ENCODE data around the gene GSTP1. TPM values are rescaled to one million over a fixed set of nuclear protein-coding genes. Genes with fewer than 3 reads are reported as not detected.

The GSTP1 gene
- total and polyA plus RNA-seq, 3 donors from 2014 or later: 117 to 211 (median 201) TPM

- TF ChIP-seq CTCF (IDR thresholded peaks at IDR 0.05) (no peak), POLR2A (IDR thresholded peaks at IDR 0.05) (no peak)
- intact Hi-C loops (cut with DNase I; ENCODE audit: low total_unique reads): no loop called here
- 83 to 87% methylated on average over 10 of the region's 10 CpGs for WGBS, 2 donors
Observed at GRCh38 chr11:67609316-67609715, 25.7 kb downstream of the GSTP1 start.

GRCh38 chr11:67610302-67610868 lies 26.8 kb downstream of the GSTP1 start:
- TF ChIP-seq CTCF (IDR thresholded peaks at IDR 0.05) (no peak), POLR2A (IDR thresholded peaks at IDR 0.05) (no peak)
- H3K4me3 ChIP-seq: no peak overlapping the region
- peaks cover 18% of the 10 kb centered on the region for H3K4me1 ChIP-seq
- no peaks in the 10 kb centered on the region for H3K9me3 ChIP-seq
- no peaks in the 10 kb centered on the region for H3K36me3 ChIP-seq (ENCODE audit: low read depth, missing control alignments)
- no peak for DNase-seq
- no peak overlapping the region for H3K27ac ChIP-seq
- intact Hi-C loops (cut with DNase I; ENCODE audit: low total_unique reads): no loop called here
- 88 to 94% methylated on average over 10 to 15 of the region's 15 CpGs for WGBS, 2 donors
- no peaks in the 10 kb centered on the region for H3K27me3 ChIP-seq

More at GRCh38 chr11:67609316-67609715, 25.7 kb downstream of the GSTP1 start:
- Histone ChIP-seq H3K4me3 (no peak overlapping the region), H3K27ac (no peak overlapping the region), H3K4me1 (peaks cover 18% of the 10 kb centered on the region), H3K9me3 (no peaks in the 10 kb centered on the region), H3K27me3 (no peaks in the 10 kb centered on the region), H3K36me3 (ENCODE audit: low read depth, missing control alignments) (no peaks in the 10 kb centered on the region)
- no peak for DNase-seq

GRCh38 chr11:67611165-67611564 lies 27.6 kb downstream of the GSTP1 start:
- 88 to 94% methylated on average over 4 to 14 of the region's 14 CpGs for WGBS, 2 donors
- Histone ChIP-seq H3K4me1 (peaks cover 10% of the 10 kb centered on the region), H3K36me3 (ENCODE audit: low read depth, missing control alignments) (no peaks in the 10 kb centered on the region), H3K27ac (no peak overlapping the region), H3K4me3 (no peak overlapping the region), H3K9me3 (no peaks in the 10 kb centered on the region), H3K27me3 (no peaks in the 10 kb centered on the region)
- no peak for TF ChIP-seq POLR2A (IDR thresholded peaks at IDR 0.05)
- no peak for TF ChIP-seq CTCF (IDR thresholded peaks at IDR 0.05)
- DNase-seq: no peak
- intact Hi-C loops (cut with DNase I; ENCODE audit: low total_unique reads): no loop called here

GRCh38 chr11:67611704-67612587 lies 28.3 kb downstream of the GSTP1 start:
- 88 to 91% methylated on average over 24 to 36 of the region's 37 CpGs for WGBS, 2 donors
- H3K4me3 ChIP-seq: no peak overlapping the region
- H3K9me3 ChIP-seq: no peaks in the 10 kb centered on the region
- no peak for TF ChIP-seq POLR2A (IDR thresholded peaks at IDR 0.05)
- TF ChIP-seq CTCF (IDR thresholded peaks at IDR 0.05): no peak
- H3K27me3 ChIP-seq: no peaks in the 10 kb centered on the region
- no peak overlapping the region for H3K27ac ChIP-seq
- DNase-seq: no peak
- H3K36me3 ChIP-seq (ENCODE audit: low read depth, missing control alignments): no peaks in the 10 kb centered on the region
- intact Hi-C loops (cut with DNase I; ENCODE audit: low total_unique reads): no loop called here
- peaks cover 9% of the 10 kb centered on the region for H3K4me1 ChIP-seq

Data from testis (tissue), 3 donors.